Measurements from ENCODE around the gene ACR. TPM values are rescaled to one million over a fixed set of nuclear protein-coding genes. Genes with fewer than 3 reads are reported as not detected.
"Not testable (repeated sequence)": the region's sequence is repeated elsewhere in the genome, so short reads cannot be mapped to it uniquely, and the experiment has no call there.

ACR gene
- total RNA-seq, 2 experiments from 2014 or later = not detected

GRCh38 chr22:50785289-50785688, 47.3 kb downstream of the ACR start:
- H3K27me3 Mint-ChIP-seq (ENCODE audit: low read depth); H3K4me3 Mint-ChIP-seq; CTCF ChIA-PET; H3K4me1 Mint-ChIP-seq (ENCODE audit: low read depth); DNase-seq; intact Hi-C loops (cut with micrococcal nuclease); H3K36me3 Mint-ChIP-seq (ENCODE audit: low read depth); H3K27ac Mint-ChIP-seq; H3K9me3 Mint-ChIP-seq: not testable (repeated sequence)

GRCh38 chr22:50786936-50787335, 48.9 kb downstream of the ACR start:
- H3K9me3 Mint-ChIP-seq; H3K4me1 Mint-ChIP-seq (ENCODE audit: low read depth); H3K27ac Mint-ChIP-seq; H3K27me3 Mint-ChIP-seq (ENCODE audit: low read depth); DNase-seq; H3K4me3 Mint-ChIP-seq; CTCF ChIA-PET; H3K36me3 Mint-ChIP-seq (ENCODE audit: low read depth); intact Hi-C loops (cut with micrococcal nuclease): not testable (repeated sequence)

Other genes starting within 250 kb of the ACR start
- 10 to 100 TPM; 41.4 to 42.0 TPM for gene LMF2, start 230.5 kb upstream of the ACR start, total RNA-seq
- gene NCAPH2, start 230.0 kb upstream of the ACR start, total RNA-seq = 100 to 1,000 TPM; 104 to 115 TPM
- 1 to 10 TPM; 1.1 to 2.1 TPM for gene SCO2, start 212.6 kb upstream of the ACR start, total RNA-seq
- 10 to 100 TPM; 43.7 to 49.6 TPM for gene TYMP, start 208.2 kb upstream of the ACR start, total RNA-seq
- 1 to 10 TPM; 7.4 to 7.6 TPM for gene KLHDC7B, start 192.3 kb upstream of the ACR start, total RNA-seq
- 1 to 10 TPM in 1 of 2 experiments, under 1 TPM in 1; 0.91 to 2.0 TPM for gene SYCE3, start 175.3 kb upstream of the ACR start, total RNA-seq
- gene CPT1B, start 159.8 kb upstream of the ACR start, total RNA-seq = 10 to 100 TPM; 37.3 to 43.7 TPM
- gene CHKB, start 155.4 kb upstream of the ACR start, total RNA-seq = 10 to 100 TPM; 71.0 to 81.4 TPM
- gene MAPK8IP2, start 137.4 kb upstream of the ACR start, total RNA-seq = under 1 TPM; 0.05 to 0.15 TPM
- gene ARSA, start 110.1 kb upstream of the ACR start, total RNA-seq = 10 to 100 TPM; 17.8 to 19.2 TPM
- under 1 TPM; 0.07 TPM for gene SHANK3, start 65.4 kb upstream of the ACR start, total RNA-seq
- 10 to 100 TPM; 13.3 to 14.5 TPM for gene RABL2B, start 45.4 kb downstream of the ACR start, total RNA-seq

Data from activated naive CD4-positive, alpha-beta T cell treated with anti-CD3 and anti-CD28 coated beads for 36 hours (primary cell).